Measurements from ENCODE around the gene TAF10.

DNA sequence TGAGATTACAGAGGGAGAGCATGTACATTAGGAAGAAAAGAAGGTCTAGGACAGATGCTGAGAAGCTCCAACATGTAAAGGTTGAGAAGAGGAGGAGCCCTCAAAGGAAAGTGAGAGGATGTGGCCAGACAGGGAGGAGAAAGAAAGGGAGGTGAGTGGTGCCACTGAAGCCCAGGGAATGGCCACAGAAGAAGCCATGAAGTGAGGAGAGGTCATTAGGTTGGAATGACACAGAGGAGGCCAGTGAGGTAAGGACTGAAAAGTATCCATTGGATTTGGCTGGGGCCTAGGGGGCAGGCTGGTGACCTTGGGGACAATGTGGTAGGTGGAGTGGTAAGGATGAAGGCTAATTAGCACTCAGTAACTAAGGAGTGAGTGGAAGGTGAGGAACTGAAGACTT lies 46.6 kb upstream of the TAF10 start:
- no peak for TF ChIP-seq POLR2A (IDR thresholded peaks at IDR 0.05)
- TF ChIP-seq, protein P1, sequence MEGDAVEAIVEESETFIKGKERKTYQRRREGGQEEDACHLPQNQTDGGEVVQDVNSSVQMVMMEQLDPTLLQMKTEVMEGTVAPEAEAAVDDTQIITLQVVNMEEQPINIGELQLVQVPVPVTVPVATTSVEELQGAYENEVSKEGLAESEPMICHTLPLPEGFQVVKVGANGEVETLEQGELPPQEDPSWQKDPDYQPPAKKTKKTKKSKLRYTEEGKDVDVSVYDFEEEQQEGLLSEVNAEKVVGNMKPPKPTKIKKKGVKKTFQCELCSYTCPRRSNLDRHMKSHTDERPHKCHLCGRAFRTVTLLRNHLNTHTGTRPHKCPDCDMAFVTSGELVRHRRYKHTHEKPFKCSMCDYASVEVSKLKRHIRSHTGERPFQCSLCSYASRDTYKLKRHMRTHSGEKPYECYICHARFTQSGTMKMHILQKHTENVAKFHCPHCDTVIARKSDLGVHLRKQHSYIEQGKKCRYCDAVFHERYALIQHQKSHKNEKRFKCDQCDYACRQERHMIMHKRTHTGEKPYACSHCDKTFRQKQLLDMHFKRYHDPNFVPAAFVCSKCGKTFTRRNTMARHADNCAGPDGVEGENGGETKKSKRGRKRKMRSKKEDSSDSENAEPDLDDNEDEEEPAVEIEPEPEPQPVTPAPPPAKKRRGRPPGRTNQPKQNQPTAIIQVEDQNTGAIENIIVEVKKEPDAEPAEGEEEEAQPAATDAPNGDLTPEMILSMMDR (IDR thresholded peaks at IDR 0.05), result no peak

All from testis (tissue), 2 donors.